H1 (cell line): ENCODE measurements around the gene BRD3OS. TPM values are rescaled to one million over a fixed set of nuclear protein-coding genes. Genes with fewer than 3 reads are reported as not detected.

Experiments used
- CTCF ChIA-PET: fragments of 300-600 bp; sonication (Branson Sonifier 250); formaldehyde crosslinking; loops from one replicate; lab custom pipeline; 2021; ENCODE audit not compliant: partially characterized antibody; lab: Charles Lee
- POLR2A ChIA-PET: fragments of 300-600 bp; sonication (Branson Sonifier 250); formaldehyde crosslinking; loops from one replicate; lab custom pipeline; 2021; ENCODE audit warnings: inconsistent platforms; ENCODE audit not compliant: partially characterized antibody; lab: Charles Lee
- DNase-seq, 2 experiments: peaks; one replicate each; pipeline versions ENCODE4 v3.0.0 to v3.0.0-alpha.2; 2010 to 2022; ENCODE audit warnings: low spot score in 2 of 2, low read depth in 1 of 2, mixed read lengths in 1 of 2
- FAIRE-seq: peaks from 2 replicates; lab custom pipeline; 2011; peaks lifted over from hg19 to GRCh38; lab: Jason Lieb, UNC
- H2AFZ ChIP-seq: 2 replicates; pipeline ENCODE4 v1.8.1; 2012; ENCODE audit warnings: low read length, inconsistent platforms
- H2AK5ac ChIP-seq: 2 replicates; pipeline ENCODE4 v1.6.1; 2013; ENCODE audit warnings: low read depth, low read length
- H2BK120ac ChIP-seq: replicated peaks from 2 replicates; pipeline ENCODE3; 2013; ENCODE audit warnings: low read depth, low read length, inconsistent platforms
- H2BK12ac ChIP-seq: 2 replicates; pipeline ENCODE4 v1.6.1; 2013; ENCODE audit warnings: low read depth, low read length
- H2BK15ac ChIP-seq: 2 replicates; pipeline ENCODE4 v1.6.1; 2013; ENCODE audit warnings: low read length
- H2BK20ac ChIP-seq: 2 replicates; pipeline ENCODE4 v1.6.1; 2013; ENCODE audit warnings: low read length
- H2BK5ac ChIP-seq: 2 replicates; pipeline ENCODE4 v1.6.1; 2013; ENCODE audit warnings: low read depth, low read length
- H3K14ac ChIP-seq: 2 replicates; pipeline ENCODE4 v1.6.1; 2013; ENCODE audit warnings: inconsistent platforms; ENCODE audit not compliant: insufficient read length
- H3K18ac ChIP-seq: 2 replicates; pipeline ENCODE4 v1.6.1; 2013; ENCODE audit warnings: low read length; ENCODE audit errors: extremely low read depth
- H3K23ac ChIP-seq: 2 replicates; pipeline ENCODE4 v1.6.1; 2013; ENCODE audit warnings: inconsistent platforms; ENCODE audit not compliant: insufficient read length
- H3K23me2 ChIP-seq: 2 replicates; pipeline ENCODE4 v1.6.1; 2013; ENCODE audit warnings: low read depth, low read length
- H3K27ac ChIP-seq: 2 replicates; pipeline ENCODE4 v1.6.1; 2011; ENCODE audit warnings: low read depth, low read length, inconsistent platforms
- H3K27me3 ChIP-seq, 4 experiments: replicated peaks in 1 of 4; 1 replicate in 1 of 4; 2 replicates in 3 of 4; pipeline versions ENCODE4 v1.6.1 to v1.8.1; 2011 to 2013; ENCODE audit warnings: low read length in 3 of 4, mild to moderate bottlenecking in 3 of 4, inconsistent platforms in 2 of 4, mixed read lengths in 2 of 4, moderate library complexity in 1 of 4; ENCODE audit not compliant: control insufficient read depth in 3 of 4, insufficient read depth in 3 of 4; ENCODE audit errors: extremely low read depth in 1 of 4
- H3K36me3 ChIP-seq, 4 experiments: 2 replicates each; pipeline versions ENCODE4 v1.6.1 to v1.8.1; 2011 to 2013; ENCODE audit warnings: mild to moderate bottlenecking in 4 of 4, low read length in 3 of 4, moderate library complexity in 2 of 4, control low read depth in 1 of 4, inconsistent platforms in 1 of 4; ENCODE audit not compliant: insufficient read depth in 4 of 4, control insufficient read depth in 2 of 4
- H3K4ac ChIP-seq: replicated peaks from 2 replicates; pipeline ENCODE3; 2013; ENCODE audit warnings: low read length, low read depth, mixed read lengths, inconsistent platforms; ENCODE audit not compliant: insufficient read length
- H3K4me1 ChIP-seq, 4 experiments: replicated peaks in 1 of 4; 1 replicate in 1 of 4; 2 replicates in 3 of 4; pipeline versions ENCODE4 v1.6.1 to v1.8.1; 2011 to 2013; ENCODE audit warnings: low read length in 3 of 4, inconsistent platforms in 2 of 4, mixed read lengths in 1 of 4; ENCODE audit not compliant: insufficient read depth in 4 of 4, control insufficient read depth in 3 of 4
- H3K4me2 ChIP-seq, 2 experiments: 2 replicates each; pipeline versions ENCODE4 v1.6.1 to v1.8.1; 2011 to 2013; ENCODE audit warnings: low read depth in 2 of 2, low read length in 2 of 2, control low read depth in 1 of 2, inconsistent platforms in 1 of 2, mild to moderate bottlenecking in 1 of 2; ENCODE audit not compliant: insufficient read depth in 1 of 2
- H3K4me3 ChIP-seq, 4 experiments: fragments of 200-600, 300-600 bp in 1 of 4; sonication (generic), shearing (Covaris generic), sonication (Bioruptor Twin) in 1 of 4; 2 replicates each; pipeline versions ENCODE4 v1.5.1 to v1.8.1; 2011 to 2016; ENCODE audit warnings: low read length in 4 of 4, low read depth in 3 of 4, control low read depth in 2 of 4, inconsistent platforms in 2 of 4, mild to moderate bottlenecking in 2 of 4, mixed read lengths in 1 of 4, moderate library complexity in 1 of 4; ENCODE audit not compliant: insufficient read depth in 2 of 4; ENCODE audit errors: extremely low read depth in 1 of 4
- H3K56ac ChIP-seq: replicated peaks from 2 replicates; pipeline ENCODE3; 2013; ENCODE audit warnings: low read depth, mild to moderate bottlenecking, mixed read lengths, low read length, inconsistent platforms; ENCODE audit not compliant: insufficient read length
- H3K79me1 ChIP-seq: 2 replicates; pipeline ENCODE4 v1.6.1; 2013; ENCODE audit warnings: low read depth, low read length, control low read depth
- H3K79me2 ChIP-seq, 2 experiments: 2 replicates each; pipeline versions ENCODE4 v1.6.1 to v1.8.1; 2012 to 2013; ENCODE audit warnings: low read length in 2 of 2, mild to moderate bottlenecking in 2 of 2, inconsistent platforms in 1 of 2; ENCODE audit not compliant: insufficient read depth in 2 of 2, control insufficient read depth in 1 of 2
- H3K9ac ChIP-seq, 4 experiments: replicated peaks in 1 of 4; 1 replicate in 1 of 4; 2 replicates in 3 of 4; pipeline versions ENCODE4 v1.6.1 to v1.8.1; 2011 to 2013; ENCODE audit warnings: low read depth in 3 of 4, low read length in 3 of 4, control low read depth in 2 of 4, mild to moderate bottlenecking in 2 of 4, moderate library complexity in 2 of 4, inconsistent platforms in 1 of 4; ENCODE audit errors: extremely low read depth in 1 of 4
- H3K9me3 ChIP-seq, 2 experiments: 2 replicates each; pipeline versions ENCODE4 v1.6.1 to v1.8.1; 2012 to 2013; ENCODE audit warnings: mild to moderate bottlenecking in 2 of 2, moderate library complexity in 2 of 2, control low read depth in 1 of 2, inconsistent platforms in 1 of 2, low read depth in 1 of 2, low read length in 1 of 2, mixed read lengths in 1 of 2; ENCODE audit not compliant: insufficient read depth in 2 of 2
- H4K20me1 ChIP-seq, 2 experiments: replicated peaks in 1 of 2; 2 replicates each; pipeline versions ENCODE3 to v1.8.1; 2011 to 2013; ENCODE audit warnings: inconsistent platforms in 2 of 2, low read length in 2 of 2, mild to moderate bottlenecking in 1 of 2; ENCODE audit not compliant: insufficient read depth in 2 of 2, control insufficient read depth in 1 of 2
- H4K5ac ChIP-seq: 2 replicates; pipeline ENCODE4 v1.6.1; 2013; ENCODE audit warnings: low read length, low read depth, mixed read lengths, inconsistent platforms; ENCODE audit not compliant: insufficient read length
- H4K8ac ChIP-seq: 2 replicates; pipeline ENCODE4 v1.8.0; 2013; ENCODE audit warnings: mild to moderate bottlenecking, moderate library complexity, low read length, inconsistent platforms; ENCODE audit not compliant: insufficient read depth; ENCODE audit errors: extremely low read depth
- H4K91ac ChIP-seq: replicated peaks from 2 replicates; pipeline ENCODE3; 2013; ENCODE audit warnings: low read length, mixed read lengths, inconsistent platforms; ENCODE audit not compliant: insufficient read length
- BCL11A ChIP-seq, 2 experiments: IDR thresholded peaks; one replicate each; pipeline ENCODE4 v1.6.1; 2011; ENCODE audit warnings: low read depth in 2 of 2, low read length in 2 of 2, mild to moderate bottlenecking in 2 of 2
- BRCA1 ChIP-seq: IDR thresholded peaks from 2 replicates; pipeline ENCODE4 v1.6.1; 2012; ENCODE audit warnings: low read depth, low read length, improper control_type of control experiment
- CHD1 ChIP-seq: IDR thresholded peaks from 2 replicates; pipeline ENCODE4 v1.6.1; 2012; ENCODE audit warnings: low read depth, low read length, improper control_type of control experiment
- RXRA ChIP-seq: IDR thresholded peaks from 2 replicates; pipeline ENCODE4 v1.6.1; 2011; ENCODE audit warnings: low read depth, mild to moderate bottlenecking, low read length, moderate library complexity; ENCODE audit not compliant: insufficient read depth
- SP2 ChIP-seq: IDR thresholded peaks from 2 replicates; pipeline ENCODE4 v1.6.1; 2012; ENCODE audit warnings: mild to moderate bottlenecking, low read length, inconsistent platforms
- WGBS, 2 experiments: shearing (Covaris generic) in 1 of 2; methylation state at CpG; one replicate each; pipeline versions ENCODE4 v1.1.6 to v1.1.7; 2013 to 2015; ENCODE audit warnings: low lambda C conversion rate in 2 of 2, mixed read lengths in 2 of 2, inconsistent platforms in 1 of 2, low coverage in 1 of 2, missing lambda C conversion rate in 1 of 2; ENCODE audit not compliant: insufficient replicate concordance in 2 of 2, insufficient coverage in 1 of 2, insufficient read length in 1 of 2; ENCODE audit errors: extremely low coverage in 1 of 2, missing lambda C conversion rate in 1 of 2; 5-methylcytosine and 5-hydroxymethylcytosine counted together
- polyA plus RNA-seq, 7 experiments: library from polyadenylated mRNA; depleted of rRNA in 3 of 7; stranded (reverse) in 5 of 7; unstranded in 2 of 7; fragments of >200 nt in 5 of 7; fragments of 200-250 nt in 2 of 7; gene quantifications; 1 replicate in 5 of 7; 2 replicates in 1 of 7; 4 replicates in 1 of 7; pipeline versions ENCODE4 v1.2.1 to v1.2.3, GENCODE V29; 2011 to 2013; ENCODE audit warnings: missing spikeins in 2 of 7, mixed read lengths in 2 of 7
- total RNA-seq: library from RNA; stranded (reverse); fragmentation: NEBNext Ultra II Directional; extraction: Animal tissue kit (Norgen Biotek cat#: 25700); gene quantifications from 2 replicates; pipeline ENCODE4 v1.2.1, GENCODE V29; 2021
- TF ChIP-seq, protein P1 (sequence below): IDR thresholded peaks from 2 replicates; pipeline ENCODE4 v1.6.1; 2011; ENCODE audit warnings: low read depth, mild to moderate bottlenecking, low read length; ENCODE audit not compliant: insufficient read depth
- TF ChIP-seq, protein P2 (sequence below): IDR thresholded peaks from 2 replicates; pipeline ENCODE4 v1.6.1; 2012; ENCODE audit warnings: inconsistent platforms

The BRD3OS gene
- total and polyA plus RNA-seq, 2 of the 8 experiments (the other 6 are each of a cell fraction or from before 2014, with no cell fraction given), result 12.7 to 20.2 TPM

DNA sequence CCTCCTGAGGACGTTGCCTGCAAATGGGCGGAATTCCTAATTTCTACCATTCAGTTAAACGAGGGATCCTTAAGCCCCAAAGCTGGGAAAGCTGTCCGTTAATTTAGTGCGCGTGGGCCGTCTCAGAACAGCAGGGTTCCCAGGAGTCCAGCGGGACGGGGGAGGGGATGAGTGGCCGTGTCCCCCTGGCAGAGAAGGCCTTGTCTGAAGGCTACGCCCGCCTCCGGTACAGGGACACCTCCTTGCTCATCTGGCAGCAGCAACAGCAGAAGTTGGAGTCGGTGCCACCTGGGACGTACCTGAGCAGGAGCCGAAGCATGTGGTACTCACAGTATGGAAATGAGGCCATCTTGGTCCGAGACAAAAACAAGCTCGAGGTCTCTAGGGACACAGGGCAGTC lies 1.3 kb downstream of the BRD3OS start:
- peaks cover 0 to 10% of the 10 kb centered on the region in 2 experiments for H4K20me1 ChIP-seq
- H3K18ac ChIP-seq, result no peak overlapping the region
- H3K36me3 ChIP-seq, result peaks cover under 1 to 13% (median 3%) of the 10 kb centered on the region in 4 experiments; a peak in 6 of 8 replicates
- no peak overlapping the region for H3K56ac ChIP-seq
- no peak overlapping the region for H3K27ac ChIP-seq
- no peak overlapping the region for H4K8ac ChIP-seq
- H3K4me2 ChIP-seq, result peak overlapping the region; percentile 56 to 69
- ChIA-PET CTCF (interaction anchor here (0.5 to 1.9 kb wide), 10 partner anchors 13 to 1233 kb away, joined by 3 to 10 read pairs (median 3); no protein-coding TSS in a partner anchor), POLR2A (interaction anchor here (0.8 to 1.8 kb wide), 5 partner anchors 9 to 137 kb away, joined by 4 to 8 read pairs (median 5); partner anchors contain the start of gene WDR5)
- H3K79me2 ChIP-seq, result no peaks in the 10 kb centered on the region
- H2BK20ac ChIP-seq, result no peak overlapping the region
- no peak overlapping the region for H2BK12ac ChIP-seq
- no peak overlapping the region for H2AFZ ChIP-seq
- H2AK5ac ChIP-seq, result no peak overlapping the region
- H2BK120ac ChIP-seq, result no peak overlapping the region
- 89% methylated on average over 17 of the region's 18 CpGs; no CpG with 5 or more reads in 1 of the 2 experiments for WGBS, 2 experiments
- DNase-seq (no peak), FAIRE-seq (no peak)
- H3K27me3 ChIP-seq, result no peaks in the 10 kb centered on the region
- H3K4ac ChIP-seq, result no peak overlapping the region
- no peak overlapping the region for H3K9ac ChIP-seq
- H2BK5ac ChIP-seq, result no peak overlapping the region
- no peak overlapping the region for H4K5ac ChIP-seq
- H3K23ac ChIP-seq, result no peak overlapping the region
- H2BK15ac ChIP-seq, result no peak overlapping the region
- peaks cover 4% of the 10 kb centered on the region for H3K23me2 ChIP-seq
- H3K4me3 ChIP-seq, result peak overlapping the region in 3 of 4 experiments; percentile 78 to 85 (median 80); a peak in 5 of 8 replicates
- H4K91ac ChIP-seq, result no peak overlapping the region
- no peaks in the 10 kb centered on the region for H3K79me1 ChIP-seq
- no peaks in the 10 kb centered on the region for H3K9me3 ChIP-seq
- H3K14ac ChIP-seq, result no peak overlapping the region
- peaks cover 0 to 4% (median 4%) of the 10 kb centered on the region in 4 experiments; a peak in 5 of 7 replicates for H3K4me1 ChIP-seq
- no peak for TF ChIP-seq CHD1
- TF ChIP-seq, protein P1, sequence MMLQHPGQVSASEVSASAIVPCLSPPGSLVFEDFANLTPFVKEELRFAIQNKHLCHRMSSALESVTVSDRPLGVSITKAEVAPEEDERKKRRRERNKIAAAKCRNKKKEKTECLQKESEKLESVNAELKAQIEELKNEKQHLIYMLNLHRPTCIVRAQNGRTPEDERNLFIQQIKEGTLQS, result no peak
- no peak for TF ChIP-seq BRCA1
- TF ChIP-seq, protein P2, sequence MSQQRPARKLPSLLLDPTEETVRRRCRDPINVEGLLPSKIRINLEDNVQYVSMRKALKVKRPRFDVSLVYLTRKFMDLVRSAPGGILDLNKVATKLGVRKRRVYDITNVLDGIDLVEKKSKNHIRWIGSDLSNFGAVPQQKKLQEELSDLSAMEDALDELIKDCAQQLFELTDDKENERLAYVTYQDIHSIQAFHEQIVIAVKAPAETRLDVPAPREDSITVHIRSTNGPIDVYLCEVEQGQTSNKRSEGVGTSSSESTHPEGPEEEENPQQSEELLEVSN, result no peak
- TF ChIP-seq SP2, result no peak
- TF ChIP-seq RXRA, result no peak
- no peak for TF ChIP-seq BCL11A (IDR thresholded peaks at IDR 0.05; ENCODE audit: low read depth in 2 of 2, low read length in 2 of 2)
